Muscle of back (tissue), 11 donors: ENCODE results near the gene YBEY. TPM values are rescaled to one million over a fixed set of nuclear protein-coding genes. Genes with fewer than 3 reads are reported as not detected.

ENCODE experiments used
- DNase-seq, 3 donors: peaks; one replicate each; pipeline versions ENCODE4 v3.0.0 to v3.0.0-alpha.2; 2013
- polyA plus RNA-seq, 10 donors: library from polyadenylated mRNA; unstranded; fragments of 120-200 nt; gene quantifications; one replicate each; pipeline ENCODE4 v1.2.1, GENCODE V29; 2013; ENCODE audit not compliant: insufficient read length in 10 of 10

The YBEY gene
- polyA plus RNA-seq, 10 donors: 9.4 to 26.0 (median 17.4) TPM

DNA sequence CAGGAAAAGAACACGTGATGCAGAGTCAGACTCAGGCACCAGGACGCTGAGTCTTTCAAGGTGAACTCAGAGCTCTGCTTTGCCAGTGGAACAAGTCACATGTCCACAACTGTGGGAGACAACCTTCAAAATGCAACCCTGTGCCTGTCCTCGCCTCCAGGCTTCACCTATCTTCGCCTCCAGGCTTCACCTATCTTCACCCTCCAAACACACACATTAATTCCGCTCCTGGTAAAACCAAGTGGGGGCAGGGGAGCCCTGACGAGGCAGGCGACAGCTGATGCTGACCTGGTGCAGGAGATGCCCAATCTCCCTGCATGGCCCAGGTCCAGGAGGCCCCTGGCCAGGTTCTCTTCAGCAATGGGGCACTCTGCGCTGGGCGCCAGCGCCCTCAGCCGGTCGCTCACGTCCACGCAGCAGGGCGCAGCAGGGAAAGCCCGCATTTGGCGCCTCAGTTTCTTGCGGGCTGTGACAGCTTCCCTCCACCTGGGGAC lies 29.6 kb upstream of the YBEY start:
- no peak for DNase-seq

GRCh38 chr21:46264046-46264689 lies 22.0 kb upstream of the YBEY start:
- no peak for DNase-seq

GRCh38 chr21:46264690-46265144 lies 21.4 kb upstream of the YBEY start:
- no peak for DNase-seq

DNA sequence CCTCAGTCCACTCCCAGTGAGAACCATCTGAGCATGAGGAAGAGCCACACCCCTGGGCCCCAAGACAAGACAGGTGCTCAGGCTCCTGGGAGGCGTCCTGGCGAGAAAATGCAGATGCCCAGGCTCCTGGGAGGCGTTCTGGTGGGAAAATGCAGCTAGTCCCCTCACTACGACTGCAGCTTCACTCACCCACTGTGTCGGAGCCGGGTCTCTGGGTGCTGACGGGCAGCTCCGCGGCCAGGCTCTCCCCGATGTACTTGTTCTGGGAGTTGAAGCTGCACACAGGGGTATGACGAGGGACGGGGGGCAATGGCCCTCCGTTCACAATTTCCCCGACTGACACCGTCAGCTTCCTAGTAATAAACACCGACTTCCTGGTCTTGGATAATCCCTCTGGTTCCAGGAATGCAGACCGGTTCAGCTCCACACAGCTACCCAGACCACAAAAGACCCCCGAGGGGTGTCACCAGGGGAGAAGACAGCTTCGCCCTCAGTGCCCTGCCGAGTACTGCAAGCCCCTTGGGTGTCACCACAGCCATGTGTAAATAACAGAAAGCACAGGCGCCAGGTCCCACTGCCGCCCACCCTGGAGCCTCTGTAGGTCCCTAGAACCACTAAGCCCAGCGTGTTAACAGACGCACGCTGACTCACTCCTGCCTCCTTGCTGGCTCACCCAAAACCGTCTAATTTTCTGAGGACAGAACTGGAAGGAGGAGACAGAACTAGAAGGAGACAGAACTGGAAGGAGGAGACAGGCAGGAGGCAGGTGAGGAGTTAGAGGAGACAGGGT lies 20.2 kb upstream of the YBEY start:
- DNase-seq: no peak

DNA sequence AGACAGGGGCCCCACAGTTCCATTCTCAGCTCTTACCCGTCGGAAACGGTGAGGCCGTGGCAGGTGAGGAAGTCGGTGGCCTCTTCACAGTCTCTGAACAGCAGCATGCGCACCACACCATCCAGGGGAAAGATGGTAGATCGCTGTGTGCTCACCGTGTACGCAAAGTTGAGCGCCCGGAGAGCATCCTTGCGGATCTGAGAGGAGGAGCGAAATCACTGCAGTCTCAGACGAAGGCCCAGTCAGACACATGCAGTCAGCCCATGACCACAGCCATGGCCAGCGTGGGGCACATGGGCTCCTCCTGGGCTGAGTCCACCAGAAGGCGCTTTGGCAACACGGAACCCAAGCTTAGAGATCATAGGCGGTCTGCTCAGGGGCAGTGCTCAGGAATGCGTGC lies 19.2 kb upstream of the YBEY start:
- DNase-seq: no peak

DNA sequence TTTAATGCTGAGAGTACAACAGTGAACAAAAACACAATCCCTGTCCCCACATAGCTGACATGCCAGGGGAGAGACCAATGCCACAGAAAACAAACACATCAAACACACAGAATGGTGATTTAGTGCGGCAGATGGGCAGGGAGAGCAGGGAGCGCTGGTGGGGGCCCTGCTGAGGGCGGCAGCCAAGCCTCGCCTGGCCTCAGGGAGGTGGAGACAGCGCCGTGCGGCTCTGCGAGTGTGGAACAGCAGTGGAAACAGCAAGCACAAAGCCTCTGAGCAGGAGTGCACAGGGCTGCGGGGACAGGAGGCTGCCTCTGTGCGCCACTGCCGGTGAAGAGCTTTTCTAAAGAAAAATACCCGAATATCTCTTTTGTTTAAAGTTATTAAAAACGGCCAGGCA lies 17.8 kb upstream of the YBEY start:
- no peak for DNase-seq

DNA sequence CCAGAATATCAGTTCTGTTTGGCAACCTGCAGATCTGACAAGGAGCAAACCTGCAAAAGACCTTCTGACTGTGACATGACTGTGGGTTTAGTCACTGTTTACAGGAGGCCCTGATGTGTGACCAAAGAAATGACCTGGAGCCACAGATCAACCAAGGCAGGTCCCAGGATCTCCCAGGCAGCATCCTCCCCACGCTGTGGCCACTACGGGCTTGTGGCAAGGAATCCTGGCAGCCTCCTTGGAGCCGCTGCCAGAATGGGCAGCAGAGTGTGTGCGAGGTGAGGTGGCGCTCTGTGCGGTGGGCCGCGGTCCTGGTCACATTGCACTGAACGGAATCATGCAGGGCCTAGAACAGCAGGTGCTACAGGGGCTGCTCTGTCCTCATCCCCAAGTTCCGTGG lies 16.7 kb upstream of the YBEY start:
- no peak for DNase-seq

GRCh38 chr21:46273341-46273740 lies 12.8 kb upstream of the YBEY start:
- no peak for DNase-seq

DNA sequence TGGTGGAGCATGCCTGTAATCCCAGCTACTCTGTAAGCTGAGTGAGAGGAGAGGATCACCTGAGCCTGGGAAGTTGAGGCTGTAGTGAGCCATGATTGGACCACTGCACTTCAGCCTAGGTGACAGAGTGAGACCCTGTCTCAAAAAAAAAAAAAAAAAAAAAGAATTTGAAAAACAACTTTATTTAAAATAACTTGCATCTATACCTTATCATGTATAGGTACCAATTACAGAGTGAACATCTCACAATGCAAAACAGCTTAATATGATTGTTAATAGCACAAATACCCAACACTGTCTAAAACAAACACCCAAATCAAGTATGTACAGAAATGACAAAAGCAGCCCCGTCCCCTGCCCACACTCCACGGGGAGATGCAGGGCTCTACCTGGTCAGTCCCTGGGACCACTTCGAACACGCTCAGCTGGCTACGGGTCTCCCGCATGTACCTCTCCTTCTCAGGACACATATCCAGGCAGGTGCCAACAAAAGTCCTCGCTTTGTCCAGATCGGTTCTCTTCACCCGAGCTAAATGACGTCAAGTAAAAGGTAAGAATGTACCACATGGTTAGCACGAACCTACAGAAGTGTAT lies 11.2 kb upstream of the YBEY start:
- no peak for DNase-seq

GRCh38 chr21:46284077-46284644 lies 2.0 kb upstream of the YBEY start:
- DNase-seq: no peak

- DNase-seq: no peak
Measured at GRCh38 chr21:46284733-46285132, 1.4 kb upstream of the YBEY start.

- no peak for DNase-seq
Measured at GRCh38 chr21:46285206-46285661, 908 bp upstream of the YBEY start, which contains the start of gene MCM3AP. MCM3AP (minus strand) TSS chr21:46285611; CDS start chr21:46285286, 325 bp downstream.

- DNase-seq: peak in 1 of 3 donors; percentile 70
Measured at GRCh38 chr21:46286648-46287002, 483 bp downstream of the YBEY start.

- no peak for DNase-seq
Measured at GRCh38 chr21:46287541-46287940, 1.4 kb downstream of the YBEY start.

- DNase-seq: no peak
Measured at GRCh38 chr21:46289655-46290179, 3.6 kb downstream of the YBEY start.

DNA sequence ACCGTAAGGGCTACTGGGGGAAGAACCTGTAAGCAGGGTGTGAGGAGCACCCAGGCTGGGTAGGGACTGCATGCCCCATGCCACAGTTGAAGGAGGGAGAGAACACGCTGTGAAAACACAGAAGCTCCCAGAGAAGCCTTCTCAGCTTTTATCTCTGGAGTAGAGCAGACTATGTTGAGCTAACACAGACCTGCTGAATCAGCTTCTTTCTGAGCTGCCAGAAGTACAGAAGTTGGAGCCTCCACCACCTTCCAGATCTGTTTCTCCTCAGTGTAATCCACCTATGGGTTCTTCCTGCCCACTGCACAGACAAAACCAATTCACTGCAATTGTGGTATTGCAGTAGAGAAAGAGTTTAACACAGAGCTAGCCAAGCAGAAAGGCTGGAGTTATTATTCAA lies 5.4 kb downstream of the YBEY start:
- no peak for DNase-seq

DNA sequence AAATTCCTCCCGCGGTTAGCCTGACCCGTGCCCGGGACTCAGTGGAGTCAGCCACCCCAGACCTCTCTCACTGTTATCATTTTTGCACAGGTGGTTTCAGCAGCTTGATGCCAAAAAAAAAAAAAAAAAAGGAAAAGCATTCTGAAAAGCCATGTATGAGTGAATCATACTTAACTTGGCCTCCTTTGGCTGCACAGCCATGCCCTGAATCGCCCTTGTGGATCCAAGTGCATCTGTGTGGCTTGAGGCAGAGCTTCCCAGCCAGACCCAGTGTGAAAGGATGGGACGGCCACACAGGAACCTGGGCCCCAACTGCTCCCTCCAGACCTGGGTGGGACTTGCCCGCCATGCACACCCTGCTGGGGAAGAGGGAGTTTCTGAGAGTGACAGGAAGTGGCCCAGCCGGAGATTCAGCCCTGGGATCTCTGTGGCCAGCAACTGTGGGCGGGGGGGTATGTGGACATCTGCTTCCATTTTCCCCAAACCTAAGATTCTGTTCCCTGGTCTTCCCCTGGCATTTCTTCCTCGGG lies 8.6 kb downstream of the YBEY start:
- DNase-seq: peak in 2 of 3 donors; percentile 10 to 24

DNA sequence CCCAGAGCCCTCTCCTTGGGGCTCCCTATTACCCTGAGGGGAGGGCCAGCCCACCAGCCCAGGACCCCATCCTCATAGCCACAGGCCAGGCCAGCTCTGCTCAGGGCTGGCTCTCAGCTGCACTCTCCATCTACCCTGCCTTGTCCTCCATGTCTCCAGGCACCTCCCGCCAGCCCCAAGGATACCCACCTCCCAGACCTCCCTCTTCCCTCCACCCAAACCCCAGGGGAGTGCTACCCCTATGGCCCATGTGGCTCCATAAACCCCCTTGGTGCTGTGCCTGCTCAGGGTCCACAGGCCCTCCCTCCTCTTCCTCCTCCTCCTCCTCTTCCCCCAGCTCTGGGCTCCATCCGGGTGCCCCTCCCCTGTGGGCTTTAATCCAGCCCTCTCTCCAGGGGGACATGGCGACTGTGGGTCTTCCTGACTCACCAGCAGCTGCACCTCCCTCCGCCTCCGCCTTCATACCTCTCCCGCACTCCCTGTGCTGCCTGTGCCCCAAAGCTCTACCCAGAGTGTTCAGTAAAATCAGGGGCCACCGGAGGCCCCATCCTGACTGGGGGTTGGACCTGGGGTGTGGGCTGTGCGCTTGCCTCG lies 9.1 kb downstream of the YBEY start:
- peak in 2 of 3 donors; percentile 49 to 54 for DNase-seq

GRCh38 chr21:46295996-46296752 lies 10.0 kb downstream of the YBEY start:
- DNase-seq: peak; percentile 84 to 95 (median 93)
